OCI-LY3 (cell line): ENCODE measurements around the gene TRMT2B.

Source experiments
- H2AFZ ChIP-seq: fragments of 200-600, 300-600 bp; shearing (Covaris generic); 2 replicates; pipeline ENCODE4 v1.6.0; 2014; ENCODE audit warnings: antibody characterized with exemption, low read depth, low read length
- H3K27ac ChIP-seq: fragments of 200-600, 300-600 bp; sonication (generic); 2 replicates; pipeline ENCODE4 v1.5.1; 2014; ENCODE audit warnings: mild to moderate bottlenecking, low read length, moderate library complexity, mixed read lengths
- H3K27me3 ChIP-seq: fragments of 200-600, 300-600 bp; sonication (generic); 2 replicates; pipeline ENCODE4 v1.6.1; 2014; ENCODE audit warnings: low read depth, low read length, mixed read lengths
- H3K36me3 ChIP-seq: fragments of 200-600, 300-600 bp; sonication (generic); replicated peaks from 2 replicates; pipeline ENCODE3; 2014; ENCODE audit warnings: low read depth, low read length, mixed read lengths
- H3K4me1 ChIP-seq: fragments of 300-600, 200-600 bp; sonication (generic); 2 replicates; pipeline ENCODE4 v1.6.1; 2014; ENCODE audit warnings: low read length, mixed read lengths
- H3K4me2 ChIP-seq: fragments of 200-600, 300-600 bp; sonication (generic); 2 replicates; pipeline ENCODE4 v1.6.1; 2014; ENCODE audit warnings: low read length, mixed read lengths
- H3K4me3 ChIP-seq: fragments of 300-600, 200-600 bp; sonication (generic); 2 replicates; pipeline ENCODE4 v1.5.1; 2014; ENCODE audit warnings: antibody characterized with exemption, mild to moderate bottlenecking, low read length, moderate library complexity
- H3K79me2 ChIP-seq: fragments of 300-600, 200-600 bp; shearing (Covaris generic); 2 replicates; pipeline ENCODE4 v1.6.1; 2014; ENCODE audit warnings: mild to moderate bottlenecking, low read length, mixed read lengths
- H3K9ac ChIP-seq: fragments of 300-600, 200-600 bp; shearing (Covaris generic); 2 replicates; pipeline ENCODE4 v1.6.0; 2014; ENCODE audit warnings: mild to moderate bottlenecking, low read length, moderate library complexity
- H3K9me3 ChIP-seq: fragments of 200-600, 300-600 bp; shearing (Covaris generic); 2 replicates; pipeline ENCODE4 v1.6.1; 2014; ENCODE audit warnings: low read length, mixed read lengths; ENCODE audit not compliant: insufficient read depth
- H4K20me1 ChIP-seq: fragments of 200-600, 300-600 bp; sonication (generic); 2 replicates; pipeline ENCODE4 v1.6.1; 2016; ENCODE audit warnings: low read length, mixed read lengths; ENCODE audit not compliant: insufficient read depth
- CTCF ChIP-seq: fragments of 200-600, 300-600 bp; sonication (generic); IDR thresholded peaks from 2 replicates; pipeline ENCODE4 v1.5.1; 2014; ENCODE audit warnings: antibody characterized with exemption, low read length, low read depth
- EZH2phosphoT487 ChIP-seq: fragments of 200-600 bp; shearing (Covaris generic); IDR thresholded peaks from 2 replicates; pipeline ENCODE4 v1.6.1; 2018; ENCODE audit warnings: antibody characterized with exemption, mixed run types, low read depth

The TRMT2B gene

GRCh38 chrX:101037231-101037630 is 14.7 kb downstream of the TRMT2B start:
- Histone ChIP-seq H3K79me2 (no peaks in the 10 kb centered on the region), H3K36me3 (peaks cover 13% of the 10 kb centered on the region), H3K27ac (no peak overlapping the region), H3K4me2 (no peak overlapping the region), H3K9ac (no peak overlapping the region), H3K9me3 (no peaks in the 10 kb centered on the region), H3K4me3 (no peak overlapping the region), H3K27me3 (no peaks in the 10 kb centered on the region), H3K4me1 (no peaks in the 10 kb centered on the region), H2AFZ (no peak overlapping the region), H4K20me1 (no peaks in the 10 kb centered on the region)
- no peak for TF ChIP-seq CTCF
- no peak for TF ChIP-seq EZH2phosphoT487

GRCh38 chrX:101029665-101030064 is 22.2 kb downstream of the TRMT2B start:
- Histone ChIP-seq H3K4me2 (no peak overlapping the region), H3K27ac (no peak overlapping the region), H3K9me3 (no peaks in the 10 kb centered on the region), H3K27me3 (no peaks in the 10 kb centered on the region), H2AFZ (no peak overlapping the region), H4K20me1 (no peaks in the 10 kb centered on the region), H3K79me2 (no peaks in the 10 kb centered on the region), H3K4me3 (no peak overlapping the region), H3K9ac (no peak overlapping the region), H3K4me1 (no peaks in the 10 kb centered on the region), H3K36me3 (no peaks in the 10 kb centered on the region)
- TF ChIP-seq CTCF: no peak
- no peak for TF ChIP-seq EZH2phosphoT487

- Histone ChIP-seq H3K27me3 (no peaks in the 10 kb centered on the region), H3K4me1 (no peaks in the 10 kb centered on the region), H3K9ac (no peak overlapping the region), H3K36me3 (no peaks in the 10 kb centered on the region), H3K9me3 (no peaks in the 10 kb centered on the region), H4K20me1 (no peaks in the 10 kb centered on the region), H3K27ac (no peak overlapping the region), H3K79me2 (no peaks in the 10 kb centered on the region), H3K4me3 (no peak overlapping the region), H3K4me2 (no peak overlapping the region), H2AFZ (no peak overlapping the region)
- TF ChIP-seq EZH2phosphoT487 (no peak), CTCF (no peak)
Observed at GRCh38 chrX:101028562-101028961, 23.3 kb downstream of the TRMT2B start.

GRCh38 chrX:101025126-101025525 is 26.8 kb downstream of the TRMT2B start:
- Histone ChIP-seq H4K20me1 (no peaks in the 10 kb centered on the region), H3K27me3 (no peaks in the 10 kb centered on the region), H3K9ac (no peak overlapping the region), H3K36me3 (peaks cover 7% of the 10 kb centered on the region), H3K4me3 (no peak overlapping the region), H3K4me1 (no peaks in the 10 kb centered on the region), H3K27ac (no peak overlapping the region), H3K79me2 (no peaks in the 10 kb centered on the region), H2AFZ (no peak overlapping the region), H3K4me2 (no peak overlapping the region), H3K9me3 (no peaks in the 10 kb centered on the region)
- TF ChIP-seq EZH2phosphoT487 (no peak), CTCF (no peak)
